Measurements from ENCODE around the gene PTPRJ.

The PTPRJ gene

GRCh38 chr11:47967577-47968525, 12.5 kb upstream of the PTPRJ start:
- no peak for DNase-seq (ENCODE audit: extremely low read depth, insufficient read length)
- H3K4me3 ChIP-seq (replicated peaks; ENCODE audit: low read depth, low read length) = no peak overlapping the region
- no peak for TF ChIP-seq CTCF (IDR thresholded peaks at IDR 0.05; ENCODE audit: insufficient read depth, low read length, poor library complexity, severe bottlenecking)
- no peaks in the 10 kb centered on the region for H3K36me3 ChIP-seq (ENCODE audit: control insufficient read depth, insufficient read depth, low read length)
- H3K27me3 ChIP-seq (replicated peaks; ENCODE audit: control insufficient read depth, insufficient read depth, low read length) = no peaks in the 10 kb centered on the region

GRCh38 chr11:47969401-47969800, 11.0 kb upstream of the PTPRJ start:
- H3K27me3 ChIP-seq (replicated peaks; ENCODE audit: control insufficient read depth, insufficient read depth, low read length) = no peaks in the 10 kb centered on the region
- no peak for DNase-seq (ENCODE audit: extremely low read depth, insufficient read length)
- no peak for TF ChIP-seq CTCF (IDR thresholded peaks at IDR 0.05; ENCODE audit: insufficient read depth, low read length, poor library complexity, severe bottlenecking)
- H3K36me3 ChIP-seq (ENCODE audit: control insufficient read depth, insufficient read depth, low read length) = no peaks in the 10 kb centered on the region
- no peak overlapping the region for H3K4me3 ChIP-seq (replicated peaks; ENCODE audit: low read depth, low read length)

- no peak for DNase-seq (ENCODE audit: extremely low read depth, insufficient read length)
- TF ChIP-seq CTCF (IDR thresholded peaks at IDR 0.05; ENCODE audit: insufficient read depth, low read length, poor library complexity, severe bottlenecking) = no peak
Measured at GRCh38 chr11:47971501-47971900, 8.9 kb upstream of the PTPRJ start.

GRCh38 chr11:47973173-47973572, 7.2 kb upstream of the PTPRJ start:
- TF ChIP-seq CTCF (IDR thresholded peaks at IDR 0.05; ENCODE audit: insufficient read depth, low read length, poor library complexity, severe bottlenecking) = no peak
- DNase-seq (ENCODE audit: extremely low read depth, insufficient read length) = no peak
- Histone ChIP-seq H3K4me3 (replicated peaks; ENCODE audit: low read depth, low read length) (no peak overlapping the region), H3K36me3 (ENCODE audit: control insufficient read depth, insufficient read depth, low read length) (no peaks in the 10 kb centered on the region), H3K27me3 (replicated peaks; ENCODE audit: control insufficient read depth, insufficient read depth, low read length) (no peaks in the 10 kb centered on the region)

More at GRCh38 chr11:47971501-47971900, 8.9 kb upstream of the PTPRJ start:
- Histone ChIP-seq H3K4me3 (replicated peaks; ENCODE audit: low read depth, low read length) (no peak overlapping the region), H3K27me3 (replicated peaks; ENCODE audit: control insufficient read depth, insufficient read depth, low read length) (no peaks in the 10 kb centered on the region), H3K36me3 (ENCODE audit: control insufficient read depth, insufficient read depth, low read length) (no peaks in the 10 kb centered on the region)

GRCh38 chr11:47976931-47977330, 3.4 kb upstream of the PTPRJ start:
- no peaks in the 10 kb centered on the region for H3K27me3 ChIP-seq (replicated peaks; ENCODE audit: control insufficient read depth, insufficient read depth, low read length)
- no peaks in the 10 kb centered on the region for H3K36me3 ChIP-seq (ENCODE audit: control insufficient read depth, insufficient read depth, low read length)
- DNase-seq (ENCODE audit: extremely low read depth, insufficient read length) = no peak
- TF ChIP-seq CTCF (IDR thresholded peaks at IDR 0.05; ENCODE audit: insufficient read depth, low read length, poor library complexity, severe bottlenecking) = no peak
- H3K4me3 ChIP-seq (replicated peaks; ENCODE audit: low read depth, low read length) = no peak overlapping the region

Measured in GM06990 (cell line).